Upper lobe of left lung (tissue), 4 donors: ENCODE data around the gene CHSY1.

Source experiments
- EP300 ChIP-seq, 4 donors: sonication (generic); formaldehyde crosslinking; IDR thresholded peaks; one replicate each; pipeline ENCODE4 v1.5.1; 2017; ENCODE audit warnings: antibody characterized with exemption in 4 of 4, control low read depth in 2 of 4
- POLR2A ChIP-seq, 4 donors: fragments of 450-650 bp; IDR thresholded peaks; one replicate each; pipeline ENCODE4 v1.5.1; 2016 to 2017; ENCODE audit warnings: antibody characterized with exemption in 4 of 4, mild to moderate bottlenecking in 2 of 4
- TF ChIP-seq, protein P1 (sequence below), 6 experiments: fragments of 450-650 bp in 4 of 6; fragments of 200-600 bp in 2 of 6; sonication (generic) in 2 of 6; IDR thresholded peaks; one replicate each; pipeline ENCODE4 v1.5.1; 2016 to 2019; ENCODE audit warnings: antibody characterized with exemption in 6 of 6

DNA sequence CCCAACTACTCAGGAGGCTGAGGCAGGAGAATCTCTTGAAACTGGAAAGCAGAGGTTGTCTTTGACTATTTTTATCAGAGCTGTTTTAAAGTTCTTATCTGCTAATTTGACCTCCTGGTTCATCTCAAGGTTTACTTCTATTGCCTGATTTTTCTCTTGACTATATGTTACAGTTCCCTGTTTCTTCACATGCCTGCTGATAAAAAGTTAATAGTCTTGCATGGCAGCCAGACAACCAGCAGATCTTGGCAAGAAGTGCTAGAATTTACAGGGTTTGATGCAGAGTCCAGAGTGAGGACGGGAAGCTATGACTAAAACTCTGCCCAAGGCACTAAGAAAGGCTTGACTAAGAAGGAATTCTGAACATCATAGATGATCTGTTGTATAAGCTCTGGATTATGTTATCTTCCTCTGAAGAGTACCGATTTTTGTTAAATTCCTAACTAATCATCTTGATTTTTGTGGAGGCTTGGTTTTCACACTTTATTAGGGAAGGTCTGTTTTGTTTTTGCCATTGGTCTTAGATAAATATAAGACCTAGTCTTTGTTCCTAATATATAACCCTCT, 85.9 kb downstream of the CHSY1 start:
- no peak for TF ChIP-seq POLR2A (IDR thresholded peaks at IDR 0.05)
- TF ChIP-seq, protein P1, sequence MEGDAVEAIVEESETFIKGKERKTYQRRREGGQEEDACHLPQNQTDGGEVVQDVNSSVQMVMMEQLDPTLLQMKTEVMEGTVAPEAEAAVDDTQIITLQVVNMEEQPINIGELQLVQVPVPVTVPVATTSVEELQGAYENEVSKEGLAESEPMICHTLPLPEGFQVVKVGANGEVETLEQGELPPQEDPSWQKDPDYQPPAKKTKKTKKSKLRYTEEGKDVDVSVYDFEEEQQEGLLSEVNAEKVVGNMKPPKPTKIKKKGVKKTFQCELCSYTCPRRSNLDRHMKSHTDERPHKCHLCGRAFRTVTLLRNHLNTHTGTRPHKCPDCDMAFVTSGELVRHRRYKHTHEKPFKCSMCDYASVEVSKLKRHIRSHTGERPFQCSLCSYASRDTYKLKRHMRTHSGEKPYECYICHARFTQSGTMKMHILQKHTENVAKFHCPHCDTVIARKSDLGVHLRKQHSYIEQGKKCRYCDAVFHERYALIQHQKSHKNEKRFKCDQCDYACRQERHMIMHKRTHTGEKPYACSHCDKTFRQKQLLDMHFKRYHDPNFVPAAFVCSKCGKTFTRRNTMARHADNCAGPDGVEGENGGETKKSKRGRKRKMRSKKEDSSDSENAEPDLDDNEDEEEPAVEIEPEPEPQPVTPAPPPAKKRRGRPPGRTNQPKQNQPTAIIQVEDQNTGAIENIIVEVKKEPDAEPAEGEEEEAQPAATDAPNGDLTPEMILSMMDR (IDR thresholded peaks at IDR 0.05) = no peak
- no peak for TF ChIP-seq EP300 (IDR thresholded peaks at IDR 0.05)
